Upper lobe of left lung (tissue), 4 donors: ENCODE results near the gene EYA2.

ENCODE experiments used
- POLR2A ChIP-seq, 4 donors: fragments of 450-650 bp; IDR thresholded peaks; one replicate each; pipeline ENCODE4 v1.5.1; 2016 to 2017; ENCODE audit warnings: antibody characterized with exemption in 4 of 4, mild to moderate bottlenecking in 2 of 4
- TF ChIP-seq, protein P1 (sequence below), 6 experiments: fragments of 450-650 bp in 4 of 6; fragments of 200-600 bp in 2 of 6; sonication (generic) in 2 of 6; IDR thresholded peaks; one replicate each; pipeline ENCODE4 v1.5.1; 2016 to 2019; ENCODE audit warnings: antibody characterized with exemption in 6 of 6

DNA sequence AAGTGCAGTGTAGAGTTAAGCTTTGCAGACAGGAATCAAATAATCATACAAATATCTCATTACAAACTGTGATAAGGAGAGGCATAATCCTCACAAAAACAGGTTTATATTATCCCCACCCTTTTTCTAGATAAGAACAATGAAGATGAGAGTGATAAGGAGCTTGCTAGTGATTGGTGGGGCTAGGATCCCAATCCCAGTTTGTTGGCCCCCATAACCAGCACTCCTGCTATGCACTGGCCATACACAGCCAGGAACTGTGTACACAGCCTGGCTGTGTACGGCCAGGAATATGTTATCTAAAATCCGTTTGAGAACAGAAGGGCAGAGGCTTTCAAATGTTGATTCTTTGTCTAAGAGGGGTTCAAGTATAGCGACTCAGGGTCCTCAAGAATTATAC lies 180.6 kb downstream of the EYA2 start:
- TF ChIP-seq, protein P1, sequence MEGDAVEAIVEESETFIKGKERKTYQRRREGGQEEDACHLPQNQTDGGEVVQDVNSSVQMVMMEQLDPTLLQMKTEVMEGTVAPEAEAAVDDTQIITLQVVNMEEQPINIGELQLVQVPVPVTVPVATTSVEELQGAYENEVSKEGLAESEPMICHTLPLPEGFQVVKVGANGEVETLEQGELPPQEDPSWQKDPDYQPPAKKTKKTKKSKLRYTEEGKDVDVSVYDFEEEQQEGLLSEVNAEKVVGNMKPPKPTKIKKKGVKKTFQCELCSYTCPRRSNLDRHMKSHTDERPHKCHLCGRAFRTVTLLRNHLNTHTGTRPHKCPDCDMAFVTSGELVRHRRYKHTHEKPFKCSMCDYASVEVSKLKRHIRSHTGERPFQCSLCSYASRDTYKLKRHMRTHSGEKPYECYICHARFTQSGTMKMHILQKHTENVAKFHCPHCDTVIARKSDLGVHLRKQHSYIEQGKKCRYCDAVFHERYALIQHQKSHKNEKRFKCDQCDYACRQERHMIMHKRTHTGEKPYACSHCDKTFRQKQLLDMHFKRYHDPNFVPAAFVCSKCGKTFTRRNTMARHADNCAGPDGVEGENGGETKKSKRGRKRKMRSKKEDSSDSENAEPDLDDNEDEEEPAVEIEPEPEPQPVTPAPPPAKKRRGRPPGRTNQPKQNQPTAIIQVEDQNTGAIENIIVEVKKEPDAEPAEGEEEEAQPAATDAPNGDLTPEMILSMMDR (IDR thresholded peaks at IDR 0.05) = no peak
- TF ChIP-seq POLR2A (IDR thresholded peaks at IDR 0.05) = no peak
